Testis (tissue), 3 donors: ENCODE measurements around the gene WIPF2. TPM values are rescaled to one million over a fixed set of nuclear protein-coding genes. Genes with fewer than 3 reads are reported as not detected.

ENCODE experiments used
- DNase-seq: peaks from one replicate; pipeline ENCODE4 v3.0.0-alpha.2; 2019
- H3K27ac ChIP-seq, 2 donors: fragments of 200-600 bp; sonication (generic); one replicate each; pipeline ENCODE4 v1.5.1; 2019
- H3K27me3 ChIP-seq: fragments of 200-600 bp; sonication (generic); one replicate; pipeline ENCODE4 v1.5.1; 2019
- H3K36me3 ChIP-seq: fragments of 200-600 bp; sonication (generic); one replicate; pipeline ENCODE4 v1.5.1; 2017; ENCODE audit warnings: low read depth; ENCODE audit errors: missing control alignments
- H3K4me1 ChIP-seq: fragments of 200-600 bp; sonication (generic); one replicate; pipeline ENCODE4 v1.5.1; 2019
- H3K4me3 ChIP-seq, 2 donors: fragments of 200-600 bp; sonication (generic); one replicate each; pipeline ENCODE4 v1.5.1; 2017 to 2019
- H3K9me3 ChIP-seq: fragments of 200-600 bp; sonication (generic); one replicate; pipeline ENCODE4 v1.5.1; 2017
- CTCF ChIP-seq, 3 experiments: fragments of 450-650 bp in 2 of 3; fragments of 200-600 bp in 1 of 3; sonication (generic) in 1 of 3; IDR thresholded peaks; one replicate each; pipeline ENCODE4 v1.5.1; 2016 to 2019; ENCODE audit warnings: antibody characterized with exemption in 3 of 3, mild to moderate bottlenecking in 2 of 3, moderate library complexity in 1 of 3
- POLR2A ChIP-seq: fragments of 450-650 bp; IDR thresholded peaks from one replicate; pipeline ENCODE4 v1.6.1; 2017; ENCODE audit warnings: antibody characterized with exemption, mild to moderate bottlenecking, moderate library complexity
- WGBS, 2 donors: methylation state at CpG; one replicate each; pipeline ENCODE4 v1.1.5; 2018; 5-methylcytosine and 5-hydroxymethylcytosine counted together
- intact Hi-C: fragments of 100-400 bp; cut with DNase I; formaldehyde crosslinking; loops from one replicate; pipeline ENCODE4 v1.15.1; 2023; ENCODE audit warnings: low total_unique reads
- polyA plus RNA-seq: library from polyadenylated mRNA; stranded (reverse); fragments of 350-450 nt; fragmentation: Illumina TruSeq; extraction: RNeasy Lipid Tissue Mini Kit (QIAGEN cat#74804); gene quantifications from one replicate; pipeline ENCODE4 v1.2.3, GENCODE V29; 2014; ENCODE audit warnings: low read depth, low replicate concordance; ENCODE audit not compliant: insufficient read depth
- total RNA-seq, 2 donors: library from RNA; depleted of rRNA; stranded (reverse); fragments of >200 nt; gene quantifications; one replicate each; pipeline ENCODE4 v1.2.3, GENCODE V29; 2016

WIPF2 gene
- total and polyA plus RNA-seq, 3 donors from 2014 or later = 16.4 to 21.1 (median 20.1) TPM

- TF ChIP-seq POLR2A (no peak), CTCF (IDR thresholded peaks at IDR 0.05) (no peak)
- Histone ChIP-seq H3K36me3 (no peaks in the 10 kb centered on the region), H3K4me1 (peaks cover 62% of the 10 kb centered on the region), H3K4me3 (no peak overlapping the region), H3K9me3 (no peaks in the 10 kb centered on the region), H3K27ac (peak overlapping the region in 1 of 2 donors; percentile 73), H3K27me3 (no peaks in the 10 kb centered on the region)
- WGBS, 2 donors = 54 to 68% methylated on average over 2 of the region's 2 CpGs
- no peak for DNase-seq
- intact Hi-C loops = loop anchor here (10.0 kb wide), 1 partner anchor 108 kb away; the partner anchor contains the start of gene TOP2A
Observed at GRCh38 chr17:40306395-40306794, 87.3 kb downstream of the WIPF2 start.

- DNase-seq = peak; percentile 44
- H3K4me3 ChIP-seq = no peak overlapping the region
- WGBS, 2 donors = 52 to 56% methylated on average over 9 to 10 of the region's 10 CpGs
- H3K9me3 ChIP-seq = no peaks in the 10 kb centered on the region
- peak overlapping the region; percentile 42 to 73 for H3K27ac ChIP-seq
- intact Hi-C loops = loop anchor here (10.0 kb wide), 1 partner anchor 108 kb away; the partner anchor contains the start of gene TOP2A
- H3K36me3 ChIP-seq = no peaks in the 10 kb centered on the region
- TF ChIP-seq POLR2A (no peak), CTCF (IDR thresholded peaks at IDR 0.05) (no peak)
- H3K4me1 ChIP-seq = peaks cover 70% of the 10 kb centered on the region
- H3K27me3 ChIP-seq = no peaks in the 10 kb centered on the region
Observed at GRCh38 chr17:40307001-40307730, 88.1 kb downstream of the WIPF2 start.

GRCh38 chr17:40307740-40308239, 88.7 kb downstream of the WIPF2 start:
- Histone ChIP-seq H3K27ac (peak overlapping the region; percentile 42 to 73), H3K4me3 (no peak overlapping the region), H3K4me1 (peaks cover 76% of the 10 kb centered on the region), H3K36me3 (no peaks in the 10 kb centered on the region), H3K9me3 (no peaks in the 10 kb centered on the region), H3K27me3 (no peaks in the 10 kb centered on the region)
- DNase-seq = no peak
- intact Hi-C loops = loop anchor here (10.0 kb wide), 1 partner anchor 107 kb away; the partner anchor contains the start of gene TOP2A
- 20 to 37% methylated on average over 3 of the region's 3 CpGs for WGBS, 2 donors
- TF ChIP-seq POLR2A (no peak), CTCF (IDR thresholded peaks at IDR 0.05) (no peak)

DNA sequence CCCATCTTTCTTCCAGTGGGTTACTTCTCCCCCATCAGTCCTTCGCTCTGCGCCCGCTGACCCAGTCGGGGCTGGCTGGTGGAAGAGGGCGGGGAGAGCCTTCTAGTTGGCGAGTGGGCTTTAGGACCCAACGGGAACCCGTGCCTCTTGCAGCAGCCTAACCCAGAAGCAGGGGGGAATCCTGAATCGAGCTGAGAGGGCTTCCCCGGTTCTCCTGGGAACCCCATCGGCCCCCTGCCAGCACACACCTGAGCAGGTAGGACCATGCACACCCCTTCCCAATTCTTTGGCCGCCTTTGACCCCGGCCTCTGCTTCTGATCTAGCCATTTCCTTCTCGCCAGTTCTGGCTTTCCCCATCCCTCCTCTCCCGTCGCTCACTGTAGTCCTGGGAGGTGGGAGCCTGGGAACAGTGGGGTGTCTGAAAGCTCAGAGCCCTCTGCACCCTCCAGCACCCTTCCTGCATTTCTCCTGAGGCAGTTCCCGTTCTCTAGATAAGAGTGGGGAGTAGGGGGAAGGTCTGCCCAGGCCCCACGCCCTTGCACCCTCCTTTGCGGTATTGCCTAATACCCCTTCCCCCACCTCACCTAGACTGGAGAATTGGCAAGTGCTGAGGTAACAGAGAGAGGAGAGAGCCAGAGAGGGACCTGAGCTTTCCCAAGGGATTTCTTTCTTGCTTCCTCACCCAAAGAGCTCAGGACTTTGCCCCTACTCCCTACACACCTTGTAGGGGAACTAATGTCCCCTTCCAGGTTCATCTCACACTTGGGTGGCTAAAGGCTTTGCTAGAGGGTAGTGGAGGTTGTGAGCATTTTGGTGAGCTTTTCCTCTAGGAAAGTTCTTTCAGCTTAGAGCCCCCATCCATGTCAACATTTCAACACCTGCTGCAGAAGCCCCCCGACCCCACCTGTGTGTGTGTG, 90.2 kb downstream of the WIPF2 start, which contains the start of gene RARA:
RARA (plus strand) TSS at position 150 of the 918 bp plus-strand sequence. CDS start 22,039 bp downstream, outside the sequence.
- 9 to 10% methylated on average over 16 to 20 of the region's 20 CpGs for WGBS, 2 donors
- no peaks in the 10 kb centered on the region for H3K36me3 ChIP-seq
- H3K4me3 ChIP-seq = peak within 1 kb of the TSS; percentile 16 to 54
- no peaks in the 10 kb centered on the region for H3K27me3 ChIP-seq
- H3K9me3 ChIP-seq = no peaks in the 10 kb centered on the region
- H3K4me1 ChIP-seq = peaks cover 67% of the 10 kb centered on the region
- H3K27ac ChIP-seq = peak within 1 kb of the TSS; percentile 42 to 73
- TF ChIP-seq POLR2A = no peak
- TF ChIP-seq CTCF (IDR thresholded peaks at IDR 0.05) = no peak
- DNase-seq = peak; percentile 93
- intact Hi-C loops = loop anchor here (10.0 kb wide), 1 partner anchor 106 kb away; the partner anchor contains the start of gene TOP2A
